Fibroblast of lung (primary cell): Measurements from ENCODE around the gene COL25A1. TPM values are rescaled to one million over a fixed set of nuclear protein-coding genes. Genes with fewer than 3 reads are reported as not detected.

Experiments used
- DNase-seq, 2 donors: peaks; one replicate each; pipeline versions ENCODE4 v3.0.0 to v3.0.0-alpha.2; 2010; ENCODE audit warnings: low read depth in 2 of 2
- H2AFZ ChIP-seq: 2 replicates; pipeline ENCODE4 v1.5.1; 2012; ENCODE audit warnings: low read length, control low read depth, inconsistent platforms
- H3K27ac ChIP-seq: 2 replicates; pipeline ENCODE4 v1.5.1; 2011; ENCODE audit warnings: low read length, control low read depth; ENCODE audit not compliant: insufficient read depth
- H3K27me3 ChIP-seq: 2 replicates; pipeline ENCODE4 v1.5.1; 2011; ENCODE audit warnings: mild to moderate bottlenecking, low read length; ENCODE audit not compliant: control insufficient read depth, insufficient read depth
- H3K36me3 ChIP-seq: 2 replicates; pipeline ENCODE4 v1.5.1; 2011; ENCODE audit warnings: low read length; ENCODE audit not compliant: control insufficient read depth, insufficient read depth
- H3K4me1 ChIP-seq: 2 replicates; pipeline ENCODE4 v1.5.1; 2011; ENCODE audit warnings: low read length; ENCODE audit not compliant: control insufficient read depth, insufficient read depth; ENCODE audit errors: extremely low read depth
- H3K4me2 ChIP-seq: 2 replicates; pipeline ENCODE4 v1.5.1; 2011; ENCODE audit warnings: low read length, control low read depth; ENCODE audit not compliant: insufficient read depth; ENCODE audit errors: extremely low read depth
- H3K4me3 ChIP-seq, 4 experiments: fragments of 200-600 bp in 1 of 4; sonication (generic) in 1 of 4; replicated peaks in 1 of 4; 2 replicates each; pipeline ENCODE4 v1.5.1; 2011 to 2016; ENCODE audit warnings: low read length in 4 of 4, low read depth in 3 of 4, mild to moderate bottlenecking in 3 of 4, control low read depth in 2 of 4, inconsistent platforms in 1 of 4, mixed read lengths in 1 of 4; ENCODE audit not compliant: insufficient read depth in 1 of 4; ENCODE audit errors: control extremely low read depth in 1 of 4
- H3K79me2 ChIP-seq: 2 replicates; pipeline ENCODE4 v1.5.1; 2012; ENCODE audit warnings: mild to moderate bottlenecking, low read length, inconsistent platforms; ENCODE audit not compliant: control insufficient read depth, insufficient read depth
- H3K9ac ChIP-seq: 2 replicates; pipeline ENCODE4 v1.5.1; 2011; ENCODE audit warnings: mild to moderate bottlenecking, low read length, control low read depth; ENCODE audit not compliant: insufficient read depth
- H3K9me3 ChIP-seq: 2 replicates; pipeline ENCODE4 v1.5.1; 2012; ENCODE audit warnings: low read depth, low read length; ENCODE audit not compliant: control insufficient read depth, insufficient read depth
- H4K20me1 ChIP-seq: 2 replicates; pipeline ENCODE4 v1.5.1; 2011; ENCODE audit warnings: low read length; ENCODE audit not compliant: control insufficient read depth, insufficient read depth; ENCODE audit errors: extremely low read depth
- EZH2 ChIP-seq: IDR thresholded peaks from 2 replicates; pipeline ENCODE4 v1.5.1; 2012; ENCODE audit warnings: low read length, control low read depth, mild to moderate bottlenecking; ENCODE audit errors: missing control alignments
- polyA plus RNA-seq, 2 donors: library from polyadenylated mRNA; depleted of rRNA in 1 of 2; stranded (reverse) in 1 of 2; unstranded in 1 of 2; fragments of >200 nt; gene quantifications; 2 replicates each; pipeline ENCODE4 v1.2.1, GENCODE V29; 2011 to 2012; ENCODE audit warnings: missing spikeins in 1 of 2
- total RNA-seq: library from RNA; depleted of rRNA; stranded (reverse); fragments of >200 nt; gene quantifications from 2 replicates; pipeline ENCODE4 v1.2.1, GENCODE V29; 2014
- TF ChIP-seq, protein P1 (sequence below), 2 donors: IDR thresholded peaks in 1 of 2; conservative IDR thresholded peaks in 1 of 2; 1 replicate in 1 of 2; 2 replicates in 1 of 2; pipeline ENCODE4 v1.5.1; 2011 to 2012; ENCODE audit warnings: low read length in 2 of 2, control low read depth in 1 of 2, inconsistent platforms in 1 of 2, low read depth in 1 of 2, mild to moderate bottlenecking in 1 of 2

COL25A1 gene
- total and polyA plus RNA-seq, 2 donors (not counting 1 experiment from before 2014, with no cell fraction given): under 0.01 to 0.01 TPM

GRCh38 chr4:108965016-108965415 is 337.4 kb downstream of the COL25A1 start:
- Histone ChIP-seq H3K4me2 (no peak overlapping the region), H2AFZ (no peak overlapping the region), H3K27me3 (no peaks in the 10 kb centered on the region), H3K79me2 (no peaks in the 10 kb centered on the region), H3K4me3 (no peak overlapping the region), H3K27ac (no peak overlapping the region), H4K20me1 (no peaks in the 10 kb centered on the region), H3K9me3 (no peaks in the 10 kb centered on the region), H3K36me3 (no peaks in the 10 kb centered on the region), H3K4me1 (no peaks in the 10 kb centered on the region), H3K9ac (no peak overlapping the region)
- peak in 1 of 2 donors; percentile 23 for DNase-seq
- TF ChIP-seq EZH2: no peak
- TF ChIP-seq, protein P1, sequence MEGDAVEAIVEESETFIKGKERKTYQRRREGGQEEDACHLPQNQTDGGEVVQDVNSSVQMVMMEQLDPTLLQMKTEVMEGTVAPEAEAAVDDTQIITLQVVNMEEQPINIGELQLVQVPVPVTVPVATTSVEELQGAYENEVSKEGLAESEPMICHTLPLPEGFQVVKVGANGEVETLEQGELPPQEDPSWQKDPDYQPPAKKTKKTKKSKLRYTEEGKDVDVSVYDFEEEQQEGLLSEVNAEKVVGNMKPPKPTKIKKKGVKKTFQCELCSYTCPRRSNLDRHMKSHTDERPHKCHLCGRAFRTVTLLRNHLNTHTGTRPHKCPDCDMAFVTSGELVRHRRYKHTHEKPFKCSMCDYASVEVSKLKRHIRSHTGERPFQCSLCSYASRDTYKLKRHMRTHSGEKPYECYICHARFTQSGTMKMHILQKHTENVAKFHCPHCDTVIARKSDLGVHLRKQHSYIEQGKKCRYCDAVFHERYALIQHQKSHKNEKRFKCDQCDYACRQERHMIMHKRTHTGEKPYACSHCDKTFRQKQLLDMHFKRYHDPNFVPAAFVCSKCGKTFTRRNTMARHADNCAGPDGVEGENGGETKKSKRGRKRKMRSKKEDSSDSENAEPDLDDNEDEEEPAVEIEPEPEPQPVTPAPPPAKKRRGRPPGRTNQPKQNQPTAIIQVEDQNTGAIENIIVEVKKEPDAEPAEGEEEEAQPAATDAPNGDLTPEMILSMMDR (conservative IDR thresholded peaks at IDR 0.05 in 1 of 2, IDR thresholded peaks at IDR 0.05 in 1 of 2; ENCODE audit: low read depth in 1 of 2, low read length in 2 of 2): no peak

GRCh38 chr4:108963910-108964309 is 338.5 kb downstream of the COL25A1 start:
- Histone ChIP-seq H3K4me3 (no peak overlapping the region), H2AFZ (no peak overlapping the region), H3K9me3 (no peaks in the 10 kb centered on the region), H3K27me3 (no peaks in the 10 kb centered on the region), H3K79me2 (no peaks in the 10 kb centered on the region), H3K9ac (no peak overlapping the region), H3K4me2 (no peak overlapping the region), H3K36me3 (no peaks in the 10 kb centered on the region), H3K4me1 (no peaks in the 10 kb centered on the region), H3K27ac (no peak overlapping the region), H4K20me1 (no peaks in the 10 kb centered on the region)
- no peak for DNase-seq
- TF ChIP-seq, protein P1 (conservative IDR thresholded peaks at IDR 0.05 in 1 of 2, IDR thresholded peaks at IDR 0.05 in 1 of 2; ENCODE audit: low read depth in 1 of 2, low read length in 2 of 2): no peak
- TF ChIP-seq EZH2: no peak

- Histone ChIP-seq H3K9ac (no peak overlapping the region), H3K4me3 (no peak overlapping the region), H3K79me2 (no peaks in the 10 kb centered on the region), H3K4me1 (no peaks in the 10 kb centered on the region), H3K9me3 (no peaks in the 10 kb centered on the region), H3K36me3 (no peaks in the 10 kb centered on the region), H3K27ac (no peak overlapping the region), H3K4me2 (no peak overlapping the region), H3K27me3 (no peaks in the 10 kb centered on the region), H4K20me1 (no peaks in the 10 kb centered on the region), H2AFZ (no peak overlapping the region)
- no peak for TF ChIP-seq EZH2
- TF ChIP-seq, protein P1 (conservative IDR thresholded peaks at IDR 0.05 in 1 of 2, IDR thresholded peaks at IDR 0.05 in 1 of 2; ENCODE audit: low read depth in 1 of 2, low read length in 2 of 2): no peak
- DNase-seq: peak in 1 of 2 donors; percentile 51
Measured at GRCh38 chr4:108959491-108959890, 343.0 kb downstream of the COL25A1 start.
